Coronary artery (tissue), 2 donors: ENCODE data around the gene OLFML3.

Experiments used
- DNase-seq: peaks from one replicate; pipeline ENCODE4 v3.0.0-alpha.2; 2017; ENCODE audit warnings: low spot score
- H3K27ac ChIP-seq, 2 donors: fragments of 200-600 bp; sonication (generic); one replicate each; pipeline ENCODE4 v1.5.1; 2016 to 2019
- H3K4me3 ChIP-seq: fragments of 200-600 bp; sonication (generic); 2 replicates; pipeline ENCODE4 v1.5.1; 2016; ENCODE audit warnings: mild to moderate bottlenecking, moderate library complexity
- CTCF ChIP-seq: fragments of 200-600 bp; sonication (generic); IDR thresholded peaks from one replicate; pipeline ENCODE4 v1.5.1; 2019; ENCODE audit warnings: antibody characterized with exemption

Gene OLFML3

GRCh38 chr1:113975211-113975895 is 3.9 kb upstream of the OLFML3 start:
- no peak for DNase-seq
- Histone ChIP-seq H3K4me3 (no peak overlapping the region), H3K27ac (no peak overlapping the region)
- no peak for TF ChIP-seq CTCF

- Histone ChIP-seq H3K4me3 (no peak overlapping the region), H3K27ac (peak overlapping the region in 1 of 2 donors; percentile 15)
- no peak for DNase-seq
- no peak for TF ChIP-seq CTCF
Observed at GRCh38 chr1:113976609-113977278, 2.5 kb upstream of the OLFML3 start.

- no peak overlapping the region for H3K27ac ChIP-seq
- no peak for TF ChIP-seq CTCF
- DNase-seq = no peak
- H3K4me3 ChIP-seq = no peak overlapping the region
Observed at GRCh38 chr1:113977906-113978305, 1.4 kb upstream of the OLFML3 start.

GRCh38 chr1:113980110-113980509 is 836 bp downstream of the OLFML3 start:
- Histone ChIP-seq H3K4me3 (peak overlapping the region; percentile 51), H3K27ac (peak overlapping the region; percentile 41 to 90)
- TF ChIP-seq CTCF = no peak
- no peak for DNase-seq

GRCh38 chr1:113981962-113982931 is 3.0 kb downstream of the OLFML3 start:
- H3K27ac ChIP-seq = peak overlapping the region; percentile 61 to 90
- H3K4me3 ChIP-seq = peak overlapping the region; percentile 59
- no peak for TF ChIP-seq CTCF
- peak; percentile 87 for DNase-seq

GRCh38 chr1:113982949-113983348 is 3.7 kb downstream of the OLFML3 start:
- peak overlapping the region; percentile 61 to 90 for H3K27ac ChIP-seq
- no peak for DNase-seq
- peak overlapping the region; percentile 59 for H3K4me3 ChIP-seq
- TF ChIP-seq CTCF = no peak
